ENCODE measurements around the gene BCR. TPM values are rescaled to one million over a fixed set of nuclear protein-coding genes. Genes with fewer than 3 reads are reported as not detected.

BCR gene
- total RNA-seq, 1 donor from 2014 or later: 69.0 TPM

- no peak for DNase-seq (ENCODE audit: low read depth)
- H3K4me3 ChIP-seq (ENCODE audit: low read depth, low read length): no peak overlapping the region
- TF ChIP-seq, protein P1, sequence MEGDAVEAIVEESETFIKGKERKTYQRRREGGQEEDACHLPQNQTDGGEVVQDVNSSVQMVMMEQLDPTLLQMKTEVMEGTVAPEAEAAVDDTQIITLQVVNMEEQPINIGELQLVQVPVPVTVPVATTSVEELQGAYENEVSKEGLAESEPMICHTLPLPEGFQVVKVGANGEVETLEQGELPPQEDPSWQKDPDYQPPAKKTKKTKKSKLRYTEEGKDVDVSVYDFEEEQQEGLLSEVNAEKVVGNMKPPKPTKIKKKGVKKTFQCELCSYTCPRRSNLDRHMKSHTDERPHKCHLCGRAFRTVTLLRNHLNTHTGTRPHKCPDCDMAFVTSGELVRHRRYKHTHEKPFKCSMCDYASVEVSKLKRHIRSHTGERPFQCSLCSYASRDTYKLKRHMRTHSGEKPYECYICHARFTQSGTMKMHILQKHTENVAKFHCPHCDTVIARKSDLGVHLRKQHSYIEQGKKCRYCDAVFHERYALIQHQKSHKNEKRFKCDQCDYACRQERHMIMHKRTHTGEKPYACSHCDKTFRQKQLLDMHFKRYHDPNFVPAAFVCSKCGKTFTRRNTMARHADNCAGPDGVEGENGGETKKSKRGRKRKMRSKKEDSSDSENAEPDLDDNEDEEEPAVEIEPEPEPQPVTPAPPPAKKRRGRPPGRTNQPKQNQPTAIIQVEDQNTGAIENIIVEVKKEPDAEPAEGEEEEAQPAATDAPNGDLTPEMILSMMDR (conservative IDR thresholded peaks at IDR 0.05; ENCODE audit: low read depth, low read length): no peak
Measured at GRCh38 chr22:23264610-23265367, 84.5 kb downstream of the BCR start.

GRCh38 chr22:23265368-23265700 is 85.0 kb downstream of the BCR start:
- DNase-seq (ENCODE audit: low read depth): no peak
- TF ChIP-seq, protein P1 (conservative IDR thresholded peaks at IDR 0.05; ENCODE audit: low read depth, low read length): no peak
- H3K4me3 ChIP-seq (ENCODE audit: low read depth, low read length): no peak overlapping the region

- TF ChIP-seq, protein P1 (conservative IDR thresholded peaks at IDR 0.05; ENCODE audit: low read depth, low read length): no peak
- H3K4me3 ChIP-seq (ENCODE audit: low read depth, low read length): no peak overlapping the region
- no peak for DNase-seq (ENCODE audit: low read depth)
Measured at GRCh38 chr22:23266780-23267179, 86.5 kb downstream of the BCR start.

GRCh38 chr22:23267226-23268043 is 87.1 kb downstream of the BCR start:
- TF ChIP-seq, protein P1 (conservative IDR thresholded peaks at IDR 0.05; ENCODE audit: low read depth, low read length): no peak
- H3K4me3 ChIP-seq (ENCODE audit: low read depth, low read length): no peak overlapping the region
- DNase-seq (ENCODE audit: low read depth): no peak

- TF ChIP-seq, protein P1 (conservative IDR thresholded peaks at IDR 0.05; ENCODE audit: low read depth, low read length): no peak
- no peak overlapping the region for H3K4me3 ChIP-seq (ENCODE audit: low read depth, low read length)
- no peak for DNase-seq (ENCODE audit: low read depth)
Measured at GRCh38 chr22:23268139-23268712, 87.9 kb downstream of the BCR start.

- DNase-seq (ENCODE audit: low read depth): no peak
- H3K4me3 ChIP-seq (ENCODE audit: low read depth, low read length): no peak overlapping the region
- TF ChIP-seq, protein P1 (conservative IDR thresholded peaks at IDR 0.05; ENCODE audit: low read depth, low read length): no peak
Measured at GRCh38 chr22:23268877-23269276, 88.6 kb downstream of the BCR start.
